Cardiac muscle cell (in vitro differentiated cells and primary cell): ENCODE measurements around the gene TMEM271. TPM values are rescaled to one million over a fixed set of nuclear protein-coding genes. Genes with fewer than 3 reads are reported as not detected.
"Not testable (repeated sequence)": the region's sequence is repeated elsewhere in the genome, so short reads cannot be mapped to it uniquely, and the experiment has no call there.

Source experiments
- DNase-seq, 2 donors: peaks; one replicate each; pipeline versions ENCODE4 v3.0.0 to v3.0.0-alpha.2; 2010 to 2017; ENCODE audit warnings: low read depth in 1 of 2, low spot score in 1 of 2
- H3K27ac ChIP-seq: fragments of 200-600 bp; sonication (generic); 2 replicates; pipeline ENCODE4 v1.5.1; 2016
- H3K27me3 ChIP-seq: fragments of 200-600 bp; sonication (generic); 2 replicates; pipeline ENCODE4 v1.6.0; 2016; ENCODE audit warnings: control low read depth
- H3K36me3 ChIP-seq: fragments of 200-600 bp; sonication (generic); 2 replicates; pipeline ENCODE4 v1.5.1; 2016; ENCODE audit warnings: control low read depth
- H3K4me1 ChIP-seq: fragments of 200-600 bp; sonication (generic); 2 replicates; pipeline ENCODE4 v1.8.1; 2017; ENCODE audit warnings: low read depth, mild to moderate bottlenecking, mixed run types
- H3K4me3 ChIP-seq: fragments of 200-600 bp; sonication (generic); 2 replicates; pipeline ENCODE4 v1.5.1; 2016; ENCODE audit warnings: mild to moderate bottlenecking
- H3K9me3 ChIP-seq: fragments of 200-600 bp; sonication (generic); 2 replicates; pipeline ENCODE4 v1.5.1; 2017; ENCODE audit warnings: low read depth, mild to moderate bottlenecking, control low read depth
- CTCF ChIP-seq: IDR thresholded peaks from 2 replicates; pipeline ENCODE4 v1.5.1; 2012; ENCODE audit warnings: low read depth, mild to moderate bottlenecking, low read length
- polyA plus RNA-seq: library from polyadenylated mRNA; unstranded; fragments of >200 nt; fragmentation: Nextera tagmentation; extraction: Ambion mirVana; gene quantifications from 2 replicates; pipeline ENCODE4 v1.2.1, GENCODE V29; 2016
- total RNA-seq: library from RNA; depleted of rRNA; stranded (reverse); fragments of >200 nt; gene quantifications from 2 replicates; pipeline ENCODE4 v1.2.3, GENCODE V29; 2016

The TMEM271 gene
- total and polyA plus RNA-seq, 2 experiments from 2014 or later, result not detected

DNA sequence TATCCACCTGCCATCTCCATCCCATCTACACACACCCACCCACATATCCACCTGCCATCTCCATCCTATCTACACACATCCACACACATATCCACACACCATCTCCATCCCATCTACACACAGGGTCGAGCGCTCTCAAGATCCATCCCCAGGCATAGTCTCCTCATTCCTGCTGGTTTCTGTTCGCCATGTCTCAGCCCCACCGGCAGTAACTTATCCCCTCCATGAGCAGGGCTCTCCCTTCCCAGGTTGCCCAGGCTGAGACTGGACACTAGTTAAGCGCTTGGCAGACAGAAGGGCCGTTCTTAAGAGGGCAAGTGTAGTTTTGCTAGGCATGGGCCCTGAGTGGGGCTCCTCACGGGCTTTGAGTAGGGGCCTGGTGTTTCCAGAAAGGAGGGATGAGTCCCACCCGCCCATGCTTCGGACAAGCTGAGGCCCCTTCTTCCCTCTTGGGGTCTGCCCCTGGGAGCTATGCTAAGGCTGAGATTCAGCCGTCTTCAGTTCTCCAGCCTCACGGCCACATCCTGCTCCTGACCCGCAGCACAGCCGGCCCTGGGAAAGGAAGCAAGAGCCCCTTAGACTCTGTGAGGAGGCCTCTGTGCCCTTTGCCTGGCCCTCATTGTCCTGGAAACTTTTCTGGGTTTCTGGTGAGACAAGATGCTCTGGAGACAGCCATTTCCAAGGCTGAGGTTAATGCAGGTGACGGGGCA lies 20.4 kb downstream of the TMEM271 start:
- no peaks in the 10 kb centered on the region for H3K36me3 ChIP-seq
- TF ChIP-seq CTCF, result no peak
- no peaks in the 10 kb centered on the region for H3K9me3 ChIP-seq
- H3K4me1 ChIP-seq, result no peaks in the 10 kb centered on the region
- no peak overlapping the region for H3K4me3 ChIP-seq
- no peak overlapping the region for H3K27ac ChIP-seq
- DNase-seq, result no peak
- no peaks in the 10 kb centered on the region for H3K27me3 ChIP-seq

GRCh38 chr4:554793-555320 lies 21.2 kb downstream of the TMEM271 start:
- H3K4me1 ChIP-seq, DNase-seq, H3K9me3 ChIP-seq, H3K27ac ChIP-seq, H3K27me3 ChIP-seq, H3K4me3 ChIP-seq, H3K36me3 ChIP-seq: not testable (repeated sequence)

DNA sequence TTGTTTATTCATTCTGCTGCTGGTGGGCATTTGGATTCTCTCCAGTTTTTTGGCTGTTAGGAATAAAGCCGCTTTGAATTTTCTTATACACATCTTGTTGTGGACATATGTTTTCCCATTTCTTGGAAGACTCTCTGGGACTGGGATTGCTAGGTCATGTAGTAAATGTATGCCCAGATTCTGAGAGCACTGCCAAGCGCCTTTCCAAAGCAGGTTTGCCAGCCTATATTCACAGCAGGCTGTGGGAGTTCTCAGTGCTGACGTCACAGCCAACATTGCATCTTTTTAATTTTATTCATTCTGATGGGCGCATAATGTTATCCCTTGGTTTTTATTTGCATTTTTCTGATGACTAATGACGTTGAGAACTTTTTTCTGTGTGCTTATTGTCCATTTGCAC lies 24.1 kb downstream of the TMEM271 start:
- no peaks in the 10 kb centered on the region for H3K9me3 ChIP-seq
- no peaks in the 10 kb centered on the region for H3K4me1 ChIP-seq
- H3K27me3 ChIP-seq, result no peaks in the 10 kb centered on the region
- no peak overlapping the region for H3K27ac ChIP-seq
- no peak overlapping the region for H3K4me3 ChIP-seq
- DNase-seq, result no peak
- TF ChIP-seq CTCF, result no peak
- H3K36me3 ChIP-seq, result no peaks in the 10 kb centered on the region

DNA sequence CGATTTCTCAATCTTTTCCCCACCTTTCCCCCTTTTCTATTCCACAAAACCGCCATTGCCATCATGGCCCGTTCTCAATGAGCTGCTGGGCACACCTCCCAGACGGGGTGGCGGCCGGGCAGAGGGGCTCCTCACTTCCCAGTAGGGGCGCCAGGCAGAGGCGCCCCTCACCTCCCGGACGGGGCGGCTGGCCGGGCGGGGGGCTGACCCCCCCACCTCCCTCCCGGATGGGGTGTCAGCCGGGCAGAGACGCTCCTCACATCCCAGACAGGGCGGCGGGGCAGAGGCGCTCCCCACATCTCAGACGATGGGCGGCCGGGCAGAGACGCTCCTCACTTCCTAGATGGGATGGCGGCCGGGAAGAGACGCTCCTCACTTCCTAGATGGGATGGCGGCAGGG lies 25.8 kb downstream of the TMEM271 start:
- H3K36me3 ChIP-seq, DNase-seq, H3K27me3 ChIP-seq: not testable (repeated sequence)

GRCh38 chr4:548976-549375 lies 27.1 kb downstream of the TMEM271 start:
- Histone ChIP-seq H3K9me3 (no peaks in the 10 kb centered on the region), H3K27ac (no peak overlapping the region), H3K36me3 (no peaks in the 10 kb centered on the region), H3K27me3 (peaks cover under 1% of the 10 kb centered on the region), H3K4me3 (no peak overlapping the region), H3K4me1 (no peaks in the 10 kb centered on the region)
- TF ChIP-seq CTCF, result no peak
- DNase-seq, result no peak

More for the DNA sequence above, 25.8 kb downstream of the TMEM271 start:
- not testable (repeated sequence) for H3K4me3 ChIP-seq, H3K4me1 ChIP-seq, H3K9me3 ChIP-seq, H3K27ac ChIP-seq

DNA sequence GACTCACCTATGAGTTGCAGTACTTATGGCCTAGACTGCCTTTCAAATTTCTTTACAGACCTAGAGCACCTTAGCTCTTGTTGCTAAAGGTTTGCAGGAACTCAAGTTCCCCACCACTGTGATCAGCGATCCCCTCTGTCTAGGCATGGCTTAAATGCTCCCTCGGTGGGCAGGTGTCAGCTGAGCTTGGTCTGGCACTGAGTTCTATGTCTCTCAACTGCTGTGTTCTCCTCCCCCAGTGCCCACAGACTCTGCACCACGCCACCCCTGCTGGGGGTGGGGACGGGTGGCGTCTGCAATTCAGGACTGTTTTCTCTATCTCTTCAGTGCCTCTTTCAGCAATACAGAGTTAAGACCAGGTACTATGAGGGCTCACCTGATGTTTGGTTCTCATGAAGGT lies 30.5 kb downstream of the TMEM271 start:
- H3K27ac ChIP-seq, result no peak overlapping the region
- no peaks in the 10 kb centered on the region for H3K4me1 ChIP-seq
- no peaks in the 10 kb centered on the region for H3K9me3 ChIP-seq
- no peak for DNase-seq
- TF ChIP-seq CTCF, result no peak
- no peaks in the 10 kb centered on the region for H3K36me3 ChIP-seq
- H3K27me3 ChIP-seq, result peaks cover 5% of the 10 kb centered on the region
- H3K4me3 ChIP-seq, result no peak overlapping the region
